HL-60/S4 treated with phorbol 12-myristate 13-acetate at 8.2 ng/mL for 4 days and 3 days (cell line): ENCODE results near the gene PTPRO.

Source experiments
- in situ Hi-C: fragments of 300-500 bp; cut with MboI; formaldehyde crosslinking; loops from 2 replicates; pipeline ENCODE4 v1.15.0; 2022; ENCODE audit warnings: low sequenced_read_pairs

The PTPRO gene

DNA sequence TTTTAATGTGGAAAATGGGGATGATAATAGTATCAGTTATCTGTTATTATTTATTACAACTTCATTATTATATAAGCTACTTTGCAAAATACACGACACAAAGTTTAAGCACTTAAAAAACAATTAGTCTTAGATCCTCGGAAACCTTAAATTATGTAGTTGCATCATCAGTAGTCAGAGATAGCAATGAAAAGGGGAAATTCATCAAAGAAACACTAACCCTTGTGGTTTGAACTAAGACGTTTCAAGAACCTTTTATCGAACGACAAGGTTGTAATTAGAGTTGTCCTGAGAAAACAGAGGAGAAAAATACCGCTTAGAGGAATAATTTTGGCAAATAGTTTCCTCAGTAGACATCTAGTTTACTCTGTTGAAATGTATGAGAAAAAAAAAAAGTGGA is 198.5 kb downstream of the PTPRO start:
- in situ Hi-C loops: no loop called here

DNA sequence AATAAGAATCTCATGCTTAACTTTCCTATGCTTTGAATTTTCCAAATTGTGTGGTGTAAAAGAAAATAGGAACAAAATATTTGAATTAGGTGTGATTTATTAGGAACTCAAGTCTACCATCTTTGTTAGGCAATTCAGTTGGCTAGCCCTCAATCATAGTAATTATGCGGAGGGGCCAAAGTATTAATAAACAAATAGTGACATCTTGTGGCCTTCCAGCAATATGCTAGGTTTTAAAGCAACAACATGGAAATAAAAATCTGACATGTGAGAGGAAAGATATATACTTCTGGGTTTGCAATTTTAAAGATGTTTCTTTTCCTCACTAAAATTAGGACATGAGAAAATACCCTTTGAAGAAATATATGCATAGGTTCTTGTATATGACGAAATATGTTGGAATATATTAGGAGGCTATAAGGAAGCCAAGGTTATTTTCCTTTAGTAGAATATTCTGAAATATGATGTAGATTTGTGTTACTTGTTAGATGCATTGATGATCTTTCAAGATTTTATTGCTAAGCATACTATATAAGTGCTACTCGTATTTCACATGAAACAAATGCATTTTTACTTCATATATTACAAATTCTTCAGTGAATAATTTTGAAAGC is 200.4 kb downstream of the PTPRO start:
- in situ Hi-C loops: no loop called here

DNA sequence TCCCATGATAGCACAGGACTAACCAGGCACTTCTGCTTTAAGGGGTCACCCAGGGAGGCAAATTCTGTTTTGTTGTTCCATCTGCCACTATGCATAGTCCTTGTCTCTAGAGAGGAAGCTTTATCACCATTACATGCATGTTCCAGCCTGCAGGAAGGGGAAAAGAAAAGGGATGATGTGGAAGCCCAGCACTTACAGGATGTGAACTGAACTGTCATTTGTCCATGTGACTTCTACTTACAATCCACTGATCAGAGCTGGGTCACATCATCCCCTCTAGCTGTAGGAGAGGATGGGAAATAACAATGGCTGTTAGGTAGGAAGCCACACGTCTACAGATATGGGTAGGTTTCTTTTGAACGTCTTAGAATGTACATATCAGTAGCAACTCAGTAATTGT is 203.1 kb downstream of the PTPRO start:
- in situ Hi-C loops: no loop called here

DNA sequence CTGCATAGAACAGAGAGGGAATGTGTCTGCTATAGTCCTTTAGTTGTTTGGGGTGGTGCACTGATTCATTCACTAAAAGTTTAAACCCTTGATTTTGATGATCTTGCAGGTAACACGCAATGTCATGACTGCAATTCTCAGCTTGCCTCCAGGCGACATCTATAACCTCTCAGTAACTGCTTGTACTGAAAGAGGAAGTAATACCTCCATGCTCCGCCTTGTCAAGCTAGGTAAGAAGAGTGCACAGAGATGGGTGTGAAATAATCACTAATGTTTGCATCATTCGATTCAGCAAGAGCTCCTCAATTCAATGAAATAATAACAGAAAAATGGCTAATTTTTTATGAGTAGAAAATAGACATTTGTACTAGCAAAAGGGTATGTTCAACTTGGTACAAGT is 203.7 kb downstream of the PTPRO start:
- in situ Hi-C loops: no loop called here

DNA sequence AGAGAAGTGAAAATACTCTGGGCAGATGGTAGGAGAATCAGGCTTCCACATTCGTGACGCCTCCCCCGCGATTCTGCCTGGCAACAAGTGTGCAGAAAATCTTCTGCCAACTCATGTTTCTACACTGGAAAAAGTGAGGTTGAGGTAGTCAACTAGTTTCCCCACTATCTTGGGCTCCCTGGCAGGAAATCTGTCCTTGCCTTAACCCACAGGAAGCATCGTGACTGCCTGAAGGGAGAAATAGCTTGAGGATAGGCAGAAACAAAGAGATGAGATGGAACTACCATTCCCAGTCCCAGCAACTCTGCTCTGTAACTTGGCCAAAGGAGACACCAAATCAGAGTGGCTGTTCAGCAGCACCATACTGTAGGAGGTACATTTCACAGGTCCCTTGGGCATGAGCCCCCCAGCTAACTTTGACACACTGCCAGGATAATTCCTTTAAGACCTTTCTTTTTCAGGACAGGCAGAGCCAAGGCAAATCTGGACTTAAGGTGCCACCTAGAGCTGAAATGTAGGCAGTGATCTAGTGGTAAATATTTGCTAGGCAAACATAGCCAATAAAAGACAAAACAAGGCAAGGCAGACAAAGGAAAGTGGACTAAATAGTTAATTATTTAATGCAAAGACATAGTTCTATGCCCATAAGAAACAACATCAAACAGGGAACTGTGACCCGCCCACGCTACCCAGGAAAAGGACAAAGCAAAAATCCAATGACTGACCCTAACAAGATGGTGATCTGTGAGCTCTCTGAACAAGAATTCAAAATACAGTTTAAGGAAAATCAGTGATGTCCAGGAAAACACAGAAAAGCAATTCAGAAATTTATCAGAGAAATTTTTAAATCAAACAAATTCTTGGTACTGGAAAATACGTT is 205.1 kb downstream of the PTPRO start:
- in situ Hi-C loops: no loop called here

DNA sequence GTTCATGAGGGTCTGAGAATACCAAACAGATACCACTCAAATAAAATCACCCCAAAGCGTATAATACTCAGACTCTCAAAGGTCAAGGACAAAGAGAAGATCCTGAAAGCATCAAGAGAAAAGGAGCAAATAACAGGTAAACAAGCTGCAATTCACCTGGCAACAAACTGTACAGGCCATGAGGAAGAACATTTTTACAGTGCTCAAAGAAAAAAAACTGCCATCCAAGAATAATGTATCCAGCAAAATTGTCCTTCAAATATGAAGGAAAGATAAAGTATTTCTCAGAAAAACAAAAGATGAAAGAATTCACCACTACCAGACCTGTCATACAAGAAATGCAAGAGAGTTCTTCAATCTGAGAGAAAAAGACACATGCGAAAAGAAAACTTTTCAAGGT is 206.4 kb downstream of the PTPRO start:
- in situ Hi-C loops: no loop called here

DNA sequence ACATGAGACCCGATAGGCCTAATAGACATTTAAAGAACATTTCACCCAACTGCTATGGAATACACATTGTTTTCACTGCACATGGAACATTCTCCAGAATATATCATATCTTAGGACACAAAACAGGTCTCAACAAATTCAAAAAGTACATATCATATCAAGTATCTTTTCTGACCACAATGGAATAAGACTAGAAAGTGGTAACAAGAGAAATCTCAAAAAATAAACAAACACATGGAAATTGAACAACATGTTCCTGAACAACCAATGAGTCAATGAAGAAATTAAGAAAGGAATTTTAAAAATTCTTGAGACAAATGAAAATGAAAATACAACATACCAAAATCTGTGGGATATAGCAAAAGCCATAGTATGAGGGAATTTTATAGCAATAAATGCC is 208.1 kb downstream of the PTPRO start:
- in situ Hi-C loops: loop anchor here (5.0 kb wide), 1 partner anchor 57 kb away; no protein-coding TSS in a partner anchor

DNA sequence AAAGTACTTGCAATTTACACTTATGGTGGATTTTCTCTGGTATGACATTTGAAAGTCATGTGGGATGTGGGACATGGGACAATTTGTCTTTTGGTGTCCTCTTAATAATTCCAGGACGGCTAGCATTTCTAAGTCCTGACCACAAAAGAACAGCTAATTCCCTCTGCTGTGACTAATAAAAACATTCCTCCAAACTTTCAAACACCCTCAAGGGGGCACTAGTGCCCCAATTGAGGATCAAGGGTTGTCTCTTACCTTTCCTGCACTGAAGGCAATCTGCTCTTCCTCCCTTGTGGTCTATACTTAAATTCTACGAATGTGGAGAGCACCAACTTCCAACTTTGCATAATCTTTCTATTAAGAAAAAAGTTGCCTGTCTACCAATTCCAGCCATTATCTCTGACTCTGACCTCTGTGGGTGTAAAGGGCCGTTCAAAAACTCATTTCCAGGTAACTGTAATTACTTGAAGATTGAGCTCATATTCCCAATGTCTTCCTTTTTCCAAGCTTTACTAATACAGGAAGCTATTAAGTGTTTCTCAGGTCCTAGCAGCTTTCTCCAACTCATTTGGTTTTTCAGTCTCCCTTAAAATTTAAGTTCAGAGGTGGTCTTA is 210.2 kb downstream of the PTPRO start:
- in situ Hi-C loops: loop anchor here (5.0 kb wide), 1 partner anchor 55 kb away; no protein-coding TSS in a partner anchor

DNA sequence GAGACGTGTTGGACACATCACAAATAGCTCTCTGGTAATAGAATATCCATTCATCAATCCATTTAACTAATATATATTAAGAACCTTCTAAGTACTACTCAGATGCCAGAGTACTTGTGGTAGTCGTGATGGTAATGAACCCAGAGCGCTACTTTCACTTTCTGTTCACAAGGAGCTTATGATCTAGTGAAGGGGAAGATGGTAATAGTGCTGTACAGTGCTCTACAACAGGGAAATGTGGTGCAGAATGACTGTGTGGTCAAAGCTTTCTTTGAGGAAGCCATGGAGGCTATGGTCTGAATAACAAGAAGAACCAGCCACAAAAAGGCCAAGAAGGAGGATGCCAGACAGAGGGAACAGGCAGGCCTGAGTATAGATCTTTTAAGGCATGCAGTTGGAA is 212.0 kb downstream of the PTPRO start:
- in situ Hi-C loops: loop anchor here (5.0 kb wide), 1 partner anchor 53 kb away; no protein-coding TSS in a partner anchor

DNA sequence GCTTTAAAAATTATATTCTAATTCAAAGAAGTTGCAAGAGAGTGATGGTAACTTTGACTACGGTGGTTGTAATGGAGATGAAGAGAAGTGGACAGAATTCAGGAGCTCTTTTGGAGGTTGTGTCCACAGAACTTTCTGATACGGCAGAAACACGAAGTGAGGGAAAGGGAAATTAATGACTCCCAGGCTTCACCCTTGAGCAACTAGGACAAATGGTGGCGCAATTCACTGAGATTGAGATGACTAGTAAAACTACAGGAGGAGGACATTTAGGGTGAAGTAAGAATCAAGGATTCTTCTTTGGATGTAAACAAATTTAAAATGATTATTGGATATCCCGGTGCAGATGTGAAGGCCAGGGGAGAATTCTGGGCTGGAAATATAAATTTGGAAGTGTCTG is 212.6 kb downstream of the PTPRO start:
- in situ Hi-C loops: loop anchor here (5.0 kb wide), 1 partner anchor 52 kb away; no protein-coding TSS in a partner anchor

DNA sequence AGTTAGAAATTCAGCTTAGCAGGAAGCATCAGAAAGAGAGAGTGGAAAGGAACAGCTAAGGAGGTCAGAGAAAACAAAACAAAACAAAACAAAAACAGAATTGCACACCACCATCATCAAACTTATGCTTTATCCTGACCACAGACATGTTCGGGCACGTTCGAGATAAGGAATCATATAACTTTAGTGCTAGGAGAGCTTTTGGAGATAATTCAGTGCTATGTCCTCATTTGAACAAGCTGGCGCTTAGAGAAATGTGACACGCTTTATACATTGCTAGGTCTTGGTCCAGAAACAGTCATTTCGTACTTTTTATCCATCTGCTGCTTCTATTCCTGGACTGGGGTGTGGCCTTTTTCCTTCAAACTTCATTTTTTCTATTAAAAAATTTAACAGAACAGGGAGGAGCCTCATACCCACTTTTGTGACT is 213.1 kb downstream of the PTPRO start:
- in situ Hi-C loops: no loop called here

DNA sequence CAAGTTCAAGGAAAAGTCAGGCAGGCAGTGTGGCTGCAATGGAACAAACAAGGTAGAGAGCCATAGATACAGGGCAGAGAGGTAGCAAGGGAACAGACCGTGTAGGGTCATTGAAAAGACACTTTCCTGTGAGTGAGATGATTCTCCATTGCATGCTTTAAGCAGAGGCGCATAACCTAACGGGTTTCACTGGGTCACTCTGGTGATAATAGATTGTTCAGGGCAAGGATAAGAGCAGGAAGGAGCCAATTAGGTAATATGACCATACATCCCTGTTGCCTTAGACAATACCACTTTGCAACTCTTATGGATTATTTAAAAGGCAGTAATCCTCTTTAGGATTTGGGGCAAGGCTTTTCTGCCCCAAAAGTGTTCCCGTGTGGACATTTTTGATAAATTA is 214.1 kb downstream of the PTPRO start:
- in situ Hi-C loops: no loop called here

DNA sequence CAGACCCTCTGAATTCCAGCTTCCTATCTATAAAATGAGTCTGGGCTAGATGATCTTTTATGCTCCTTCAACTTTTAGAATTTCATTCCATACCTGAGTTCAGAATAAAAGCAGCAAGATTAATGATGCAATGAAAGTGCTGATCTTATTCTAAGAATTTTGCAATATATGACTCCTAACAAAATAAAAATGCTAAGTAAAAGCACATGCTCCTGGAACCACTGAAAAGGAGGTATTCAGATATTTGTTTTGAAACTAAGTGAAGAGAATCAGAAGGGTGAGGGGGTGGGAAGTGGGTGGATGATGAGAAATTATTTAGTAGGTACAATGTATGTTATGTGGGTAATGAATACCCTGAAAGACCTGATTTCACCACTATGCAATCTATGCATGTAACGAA is 216.6 kb downstream of the PTPRO start:
- in situ Hi-C loops: no loop called here

DNA sequence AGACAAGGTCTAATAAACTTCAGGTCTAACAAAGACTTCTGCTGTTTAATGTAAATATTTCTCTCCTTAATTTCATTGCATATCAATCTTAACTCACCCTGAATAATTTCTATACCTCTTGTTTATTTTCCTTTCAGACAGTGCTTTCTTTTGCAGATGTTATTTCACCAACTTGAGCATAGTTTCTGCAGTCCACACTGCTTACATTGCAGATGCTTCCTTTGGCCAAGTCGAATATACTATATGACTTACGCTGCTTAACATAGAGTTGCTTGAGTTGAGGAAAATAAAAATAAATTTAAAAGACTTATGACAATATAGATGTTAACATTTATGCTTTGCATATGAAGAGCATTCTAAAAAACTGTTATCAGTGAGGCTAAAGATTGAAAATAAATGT is 217.7 kb downstream of the PTPRO start:
- in situ Hi-C loops: no loop called here

DNA sequence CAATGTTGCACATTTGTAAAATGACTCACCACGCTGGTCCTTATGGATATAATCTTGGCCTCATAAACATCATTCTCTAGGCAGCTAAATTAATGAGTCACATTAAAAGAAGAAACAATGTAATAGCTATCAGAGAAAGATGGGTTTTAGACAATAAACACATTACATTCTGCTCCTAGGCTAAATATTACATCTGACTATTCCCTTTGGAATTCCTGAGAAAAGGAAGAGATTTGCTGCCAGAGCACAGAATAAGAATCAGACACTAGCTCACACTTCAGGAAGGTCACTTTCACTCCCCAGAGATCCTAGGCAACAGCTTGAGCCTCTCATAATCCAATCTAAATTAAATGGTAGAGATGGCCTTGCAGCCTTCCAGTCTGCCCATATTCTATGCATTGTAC is 218.2 kb downstream of the PTPRO start:
- in situ Hi-C loops: no loop called here

DNA sequence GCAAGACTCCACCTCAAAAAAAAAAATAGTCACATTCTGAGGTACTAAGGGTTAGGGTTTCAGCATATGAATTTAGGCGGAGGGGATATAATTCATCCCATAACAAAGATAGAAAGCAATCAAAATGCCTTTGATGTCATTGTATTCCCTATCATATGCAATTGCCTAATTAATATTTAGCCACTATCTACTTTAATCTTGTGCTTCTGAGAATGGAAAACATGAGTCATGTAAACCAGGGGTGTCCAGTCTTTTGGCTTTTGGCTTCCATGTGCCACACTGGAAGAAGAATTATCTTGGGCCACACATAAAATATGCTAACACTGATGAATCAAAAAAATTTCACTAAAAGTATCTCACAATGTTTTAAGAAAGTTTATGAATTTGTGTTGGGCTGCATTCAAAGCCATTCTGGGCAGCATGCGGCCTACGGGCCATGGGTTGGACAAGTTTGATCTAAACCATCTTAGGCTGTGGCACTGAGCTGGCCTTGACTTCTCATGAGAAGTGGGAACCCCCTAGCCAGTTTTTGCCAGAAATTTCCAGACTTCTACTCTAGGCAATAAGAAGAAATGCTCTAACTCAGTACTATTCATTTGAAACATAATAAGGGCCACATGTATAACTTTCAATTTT is 219.8 kb downstream of the PTPRO start:
- in situ Hi-C loops: no loop called here

DNA sequence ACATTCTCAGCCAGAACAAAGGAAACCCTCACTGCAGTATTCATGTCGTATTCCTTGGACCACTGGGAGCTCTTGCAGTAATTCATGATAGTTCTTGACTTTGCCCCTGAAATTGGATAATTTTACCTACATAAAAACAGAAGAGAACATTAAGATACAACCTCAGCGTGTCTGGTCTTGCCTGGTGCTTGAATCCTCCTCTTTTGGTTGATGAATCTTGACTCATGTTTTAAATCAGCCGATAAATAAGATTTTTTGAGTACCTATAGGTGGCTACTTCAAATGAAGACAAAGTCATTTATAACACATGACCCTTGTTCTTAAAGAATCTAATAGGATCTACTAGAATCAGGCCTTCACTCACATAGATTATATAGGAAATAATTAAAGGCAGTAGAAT is 221.0 kb downstream of the PTPRO start:
- in situ Hi-C loops: no loop called here

DNA sequence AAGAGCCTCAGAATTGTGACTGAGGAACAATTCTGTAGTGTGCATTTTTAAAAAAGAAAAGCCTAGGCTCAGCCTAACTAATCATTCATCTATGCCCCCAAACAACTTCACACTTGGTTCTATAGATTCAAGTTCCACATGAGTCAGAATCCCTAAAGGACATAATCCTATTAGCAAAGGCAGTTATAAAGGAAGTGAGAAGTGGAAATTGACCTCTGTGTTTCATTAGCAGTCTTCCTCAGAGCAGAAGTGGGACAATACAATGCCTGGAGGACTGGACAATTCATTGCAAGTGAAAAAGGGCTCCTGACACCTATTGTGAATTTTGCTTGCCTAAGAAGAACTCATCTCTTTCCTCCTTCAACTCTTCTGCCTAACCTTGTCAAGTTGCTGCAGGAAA is 222.3 kb downstream of the PTPRO start:
- in situ Hi-C loops: no loop called here

DNA sequence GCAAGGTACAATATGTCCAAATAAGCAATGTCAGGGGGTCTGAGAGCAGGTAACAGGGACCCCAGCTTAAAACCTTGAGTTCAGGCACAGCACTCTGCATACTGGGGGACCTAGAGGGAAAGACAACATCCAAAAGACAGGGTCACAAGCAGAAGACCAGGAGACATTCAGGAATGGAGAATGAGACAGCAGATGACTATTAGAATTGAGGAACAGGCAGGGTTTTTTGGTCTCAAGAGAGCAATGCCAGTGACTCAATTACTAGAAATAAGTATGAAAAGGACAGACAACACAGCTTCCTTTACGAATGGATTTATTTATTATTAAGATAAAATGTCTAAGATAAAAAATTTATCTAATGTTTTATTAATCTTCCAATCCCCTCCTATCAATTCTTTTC is 223.0 kb downstream of the PTPRO start:
- in situ Hi-C loops: no loop called here

DNA sequence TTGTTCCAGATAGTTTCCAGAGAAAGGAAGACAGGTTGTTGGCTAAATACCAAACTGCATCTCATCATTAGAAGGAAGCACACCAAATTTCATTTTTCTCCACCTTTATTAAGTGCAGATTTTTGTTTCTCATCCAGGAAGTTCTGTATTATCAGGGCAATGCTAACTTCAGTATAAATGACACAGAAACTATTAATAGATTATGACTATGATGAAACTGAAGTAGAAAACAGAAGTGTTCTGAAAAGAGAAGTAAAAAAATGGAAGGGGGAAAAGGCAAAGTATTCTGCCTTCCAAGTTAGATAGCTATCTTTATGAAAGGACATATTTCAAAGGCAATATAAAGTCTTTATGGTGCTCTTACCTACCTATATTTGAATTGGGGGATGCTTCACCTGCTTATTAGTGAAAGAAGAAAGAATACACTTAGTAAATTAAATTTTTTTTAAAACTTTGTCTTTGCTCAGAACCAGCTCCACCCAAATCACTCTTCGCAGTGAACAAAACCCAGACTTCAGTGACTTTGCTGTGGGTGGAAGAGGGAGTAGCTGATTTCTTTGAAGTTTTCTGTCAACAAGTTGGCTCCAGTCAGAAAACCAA is 223.9 kb downstream of the PTPRO start:
- in situ Hi-C loops: no loop called here

DNA sequence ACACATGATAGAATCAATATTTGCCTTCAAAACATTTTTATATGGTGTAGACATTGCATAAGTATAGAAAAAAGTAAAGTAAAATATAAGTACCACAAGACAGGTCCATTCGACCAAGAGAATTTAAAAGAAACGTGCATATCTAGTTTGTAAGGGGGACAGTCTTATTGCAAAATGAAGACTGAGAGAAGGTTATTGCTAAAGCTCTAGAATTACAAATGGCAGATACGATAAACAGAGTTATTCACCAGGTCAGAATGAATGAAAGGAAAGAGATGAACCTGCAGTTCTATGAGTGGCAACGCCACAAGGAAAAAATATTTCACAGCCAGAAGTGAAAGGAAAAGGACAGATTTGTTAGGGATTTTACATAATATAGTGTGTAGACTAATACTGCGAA is 224.8 kb downstream of the PTPRO start:
- in situ Hi-C loops: no loop called here
